Measurements from ENCODE around the gene LY6G6C.

Gene LY6G6C

DNA sequence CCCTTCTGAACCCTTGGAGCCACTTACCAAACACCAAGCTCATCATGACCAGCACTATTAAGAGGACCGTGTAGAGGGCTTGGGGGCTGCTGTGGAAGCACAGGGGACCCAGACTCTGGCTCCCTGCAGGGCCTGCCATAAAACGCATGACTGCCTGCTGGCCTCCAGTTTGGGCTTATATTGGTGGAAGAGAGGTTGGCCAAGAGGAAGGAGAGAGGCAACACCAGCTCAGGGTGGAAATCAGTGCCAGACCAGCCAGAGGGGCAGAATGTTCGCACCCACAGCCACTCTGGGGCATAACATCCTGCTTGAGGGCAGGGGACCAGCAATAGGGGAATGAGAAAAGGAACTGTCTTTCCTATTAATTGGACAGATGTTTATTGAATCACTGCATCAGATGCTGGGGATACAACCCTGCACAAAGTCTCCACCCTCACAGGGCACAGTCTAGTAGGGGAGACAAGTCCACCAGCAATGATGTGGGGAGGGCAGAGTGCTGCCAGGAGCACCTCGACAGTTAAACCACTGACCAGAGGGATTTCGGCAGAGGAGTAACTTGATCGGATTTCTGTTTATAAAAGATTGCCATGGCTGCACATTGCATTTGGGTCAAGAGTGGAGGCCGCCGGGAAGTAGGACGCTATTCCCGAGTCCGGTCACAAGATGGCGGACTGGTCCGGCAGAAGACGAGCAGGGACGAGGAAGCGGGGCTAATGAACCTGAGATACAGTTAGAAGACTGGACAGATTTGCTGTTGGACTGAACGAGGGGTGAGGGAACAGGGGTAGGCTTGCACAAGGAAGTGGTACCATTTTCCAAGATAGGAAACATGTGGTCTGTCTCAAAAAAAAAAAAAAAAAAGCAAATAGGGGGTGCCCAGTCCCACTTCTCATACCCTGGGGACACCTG lies 41.1 kb downstream of the LY6G6C start, which contains the start of gene LY6G5C:
TSS of gene LY6G5C (minus strand) at position 842 of the 909 bp plus-strand sequence. CDS start at position 148, 694 bp downstream.
- peak; percentile 32 for DNase-seq (ENCODE audit: low read depth)

DNA sequence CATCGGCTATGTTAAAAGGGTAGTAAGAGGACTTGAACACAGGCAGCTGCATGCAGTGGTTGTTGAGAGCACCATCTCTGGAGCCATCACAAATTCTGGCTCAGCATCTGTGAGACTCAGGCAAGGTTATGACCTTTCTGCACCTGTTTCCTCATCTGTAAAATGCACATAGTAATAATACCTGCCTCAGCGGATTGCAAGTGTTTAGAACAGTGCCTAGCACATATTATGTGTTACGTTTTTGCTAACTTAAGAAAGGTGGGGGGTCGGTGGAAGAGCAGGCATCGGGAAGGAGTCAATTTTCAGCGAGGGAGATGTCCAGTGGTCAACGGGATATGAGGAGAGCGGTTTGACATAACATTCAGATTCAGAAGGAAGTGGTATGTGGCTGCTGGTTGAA lies 43.6 kb downstream of the LY6G6C start:
- DNase-seq (ENCODE audit: low read depth), result no peak

DNA sequence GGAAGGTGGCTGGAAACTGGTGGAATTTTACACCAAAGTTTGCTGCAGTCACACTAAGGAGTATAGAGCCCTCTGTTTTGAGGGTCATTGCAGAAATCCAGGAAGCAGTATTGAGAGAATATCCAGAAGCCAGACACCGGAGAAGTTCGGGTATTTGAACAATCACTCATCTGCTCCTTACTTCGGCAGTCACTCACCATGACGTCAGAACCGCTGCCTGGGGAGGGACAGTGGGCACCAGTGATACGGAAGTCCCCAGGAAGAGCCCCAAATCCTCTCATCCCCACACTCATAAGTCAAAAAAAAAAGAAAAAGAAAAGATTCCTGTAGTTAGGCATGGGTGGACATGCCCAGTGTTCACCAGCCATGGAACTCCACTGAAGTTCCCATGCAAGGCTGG lies 44.6 kb downstream of the LY6G6C start:
- no peak for DNase-seq (ENCODE audit: low read depth)

DNA sequence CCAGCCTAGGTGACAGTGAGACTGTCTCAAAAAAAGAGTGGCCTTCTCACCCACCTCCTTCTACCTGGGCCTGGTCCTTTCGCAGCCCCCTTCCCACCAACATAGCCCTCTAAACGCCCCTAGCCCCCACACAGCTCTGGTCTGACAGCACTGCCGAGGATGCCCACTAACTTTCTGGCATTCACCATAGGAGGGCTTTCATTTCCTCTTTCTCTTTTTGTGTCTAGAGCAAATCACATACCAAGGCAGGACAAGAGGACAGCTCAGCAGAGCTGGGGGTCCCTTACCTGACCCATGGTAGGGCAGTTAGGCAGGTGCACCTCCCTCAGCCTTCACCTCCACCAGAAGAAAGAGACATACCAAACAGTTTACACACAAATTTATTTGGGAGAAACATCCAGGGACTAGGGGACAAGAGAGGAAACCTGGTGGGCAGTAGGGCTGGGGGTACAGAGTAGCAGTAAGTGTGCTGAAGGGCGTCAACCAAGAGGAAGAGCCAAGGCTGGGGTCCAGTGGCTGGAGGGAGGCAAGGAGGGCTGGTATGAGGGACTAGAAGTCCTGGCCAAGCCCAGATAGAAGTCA lies 45.1 kb downstream of the LY6G6C start:
- DNase-seq (ENCODE audit: low read depth), result no peak

DNA sequence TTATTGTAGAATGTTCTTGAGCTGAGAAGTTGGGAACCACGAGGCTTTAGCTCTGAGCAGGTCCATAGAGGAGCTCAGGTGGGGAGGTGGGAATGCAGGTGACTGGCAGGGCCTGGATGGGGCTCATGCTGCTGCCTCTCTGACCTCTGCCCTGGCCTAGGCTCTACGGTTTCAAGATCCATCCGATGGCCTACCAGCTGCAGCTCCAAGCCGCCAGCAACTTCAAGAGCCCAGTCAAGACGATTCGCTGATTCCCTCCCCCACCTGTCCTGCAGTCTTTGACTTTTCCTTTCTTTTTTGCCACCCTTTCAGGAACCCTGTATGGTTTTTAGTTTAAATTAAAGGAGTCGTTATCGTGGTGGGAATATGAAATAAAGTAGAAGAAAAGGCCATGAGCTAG lies 51.9 kb downstream of the LY6G6C start, which contains the start of gene LY6G5B:
TSS of gene LY6G5B (plus strand) at position 301 of the 400 bp plus-strand sequence. CDS start 975 bp downstream, outside the sequence.
- no peak for DNase-seq (ENCODE audit: low read depth)

Measured in stimulated activated CD8-positive, alpha-beta memory T cell treated with anti-CD3 and anti-CD28 coated beads, Interleukin-12 subunit alpha, Interleukin-12 subunit beta, amount 100 ng/mL, for 4 hours (primary cell).